ENCODE results near the gene KCNJ11. TPM values are rescaled to one million over a fixed set of nuclear protein-coding genes. Genes with fewer than 3 reads are reported as not detected.

The KCNJ11 gene
- total and polyA plus RNA-seq, 2 of the 13 experiments (the other 11 are each of a cell fraction or from before 2014, with no cell fraction given): 0.38 to 1.6 TPM

- no peak for TF ChIP-seq ZBTB46 (CRISPR knock-in tag; IDR thresholded peaks at IDR 0.05; ENCODE audit: borderline replicate concordance)
- no peak for TF ChIP-seq ZUFSP (CRISPR knock-in tag; IDR thresholded peaks at IDR 0.05; ENCODE audit: borderline replicate concordance)
- TF ChIP-seq KDM5B (CRISPR knock-in tag; IDR thresholded peaks at IDR 0.05; ENCODE audit: borderline replicate concordance): no peak
- TF ChIP-seq TBX3 (IDR thresholded peaks at IDR 0.05; ENCODE audit: borderline replicate concordance): no peak
- no peak for TF ChIP-seq GZF1 (CRISPR knock-in tag; IDR thresholded peaks at IDR 0.05)
- TF ChIP-seq ZNF713 (CRISPR knock-in tag; IDR thresholded peaks at IDR 0.05): no peak
- TF ChIP-seq ESRRA (CRISPR knock-in tag; IDR thresholded peaks at IDR 0.05; ENCODE audit: low read depth): no peak
- TF ChIP-seq CREB3 (CRISPR knock-in tag; IDR thresholded peaks at IDR 0.05): no peak
- no peak for TF ChIP-seq HMGA1 (CRISPR knock-in tag; conservative IDR thresholded peaks at IDR 0.05)
- TF ChIP-seq ZNF550 (CRISPR knock-in tag; IDR thresholded peaks at IDR 0.05; ENCODE audit: borderline replicate concordance): no peak
- TF ChIP-seq TBL1XR1 (IDR thresholded peaks at IDR 0.05; ENCODE audit: borderline replicate concordance, low read length, partially characterized antibody): no peak
- TF ChIP-seq KDM1A (CRISPR knock-in tag; IDR thresholded peaks at IDR 0.05): no peak
- TF ChIP-seq ZNF7 (CRISPR knock-in tag; IDR thresholded peaks at IDR 0.05): no peak
- no peak for TF ChIP-seq ZFP36 (IDR thresholded peaks at IDR 0.05; ENCODE audit: borderline replicate concordance, low read depth, low read length, partially characterized antibody)
- no peak for TF ChIP-seq NFYC (CRISPR knock-in tag; IDR thresholded peaks at IDR 0.05)
- no peak for TF ChIP-seq ZNF362 (CRISPR knock-in tag; IDR thresholded peaks at IDR 0.05; ENCODE audit: borderline replicate concordance)
- no peak for TF ChIP-seq ZNF496 (CRISPR knock-in tag; IDR thresholded peaks at IDR 0.05; ENCODE audit: insufficient replicate concordance)
- TF ChIP-seq PRDM15 (CRISPR knock-in tag; IDR thresholded peaks at IDR 0.05): no peak
Observed at GRCh38 chr11:17423533-17424310, 35.3 kb upstream of the KCNJ11 start (continued).
